Measurements from ENCODE around the gene GLB1L3. TPM values are rescaled to one million over a fixed set of nuclear protein-coding genes. Genes with fewer than 3 reads are reported as not detected.

The GLB1L3 gene, protein sequence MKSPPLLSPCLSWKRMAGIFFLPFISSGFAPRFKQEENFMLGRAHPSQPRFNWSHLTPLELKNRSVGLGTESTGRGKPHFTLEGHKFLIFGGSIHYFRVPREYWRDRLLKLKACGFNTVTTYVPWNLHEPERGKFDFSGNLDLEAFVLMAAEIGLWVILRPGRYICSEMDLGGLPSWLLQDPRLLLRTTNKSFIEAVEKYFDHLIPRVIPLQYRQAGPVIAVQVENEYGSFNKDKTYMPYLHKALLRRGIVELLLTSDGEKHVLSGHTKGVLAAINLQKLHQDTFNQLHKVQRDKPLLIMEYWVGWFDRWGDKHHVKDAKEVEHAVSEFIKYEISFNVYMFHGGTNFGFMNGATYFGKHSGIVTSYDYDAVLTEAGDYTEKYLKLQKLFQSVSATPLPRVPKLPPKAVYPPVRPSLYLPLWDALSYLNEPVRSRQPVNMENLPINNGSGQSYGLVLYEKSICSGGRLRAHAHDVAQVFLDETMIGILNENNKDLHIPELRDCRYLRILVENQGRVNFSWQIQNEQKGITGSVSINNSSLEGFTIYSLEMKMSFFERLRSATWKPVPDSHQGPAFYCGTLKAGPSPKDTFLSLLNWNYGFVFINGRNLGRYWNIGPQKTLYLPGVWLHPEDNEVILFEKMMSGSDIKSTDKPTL
- total RNA-seq (2014; rRNA removed; shearing (Covaris generic)): 0.23 and 0.63 TPM in 2 replicates

DNA sequence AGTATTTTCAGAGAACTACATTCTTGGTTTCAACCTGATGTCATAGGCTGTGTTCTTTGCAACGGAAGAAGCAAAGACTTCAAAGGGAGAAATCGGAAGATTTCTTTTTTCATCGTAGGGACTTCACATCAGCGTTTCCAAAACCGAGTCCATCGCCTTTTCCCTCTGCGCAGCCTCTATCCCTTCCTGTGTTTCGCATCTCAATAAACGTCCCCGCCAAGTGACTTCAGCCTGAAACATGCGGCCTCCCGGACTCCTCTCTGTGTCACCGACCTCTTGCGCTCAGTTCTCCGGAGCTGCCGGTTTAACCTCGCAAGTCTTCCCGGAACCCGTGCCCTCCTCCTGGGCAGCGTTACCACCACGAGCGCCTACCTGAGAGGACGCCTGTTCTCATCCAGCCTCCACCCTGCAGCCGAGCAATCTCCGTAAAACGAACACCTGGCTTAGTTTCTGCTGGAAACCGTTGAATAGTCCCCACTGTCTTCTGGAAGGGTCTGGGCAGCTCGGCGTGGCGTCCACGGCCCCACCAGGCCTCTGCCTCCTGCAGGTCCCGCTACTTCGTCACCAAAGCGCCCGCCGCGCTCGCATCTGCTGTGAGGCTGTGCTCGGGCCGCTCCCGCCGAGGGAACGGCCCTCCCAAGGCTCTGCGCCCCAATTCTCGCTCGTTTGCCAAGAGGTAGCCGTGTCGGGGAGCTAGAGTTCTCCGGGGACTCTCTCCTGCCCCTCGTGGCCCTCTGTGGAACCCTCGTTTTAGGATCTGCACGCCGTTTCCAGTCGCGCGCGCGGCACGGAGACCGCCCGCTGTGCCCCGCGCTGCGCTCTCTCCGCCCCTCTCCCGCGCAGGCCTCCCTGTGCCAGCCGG, at the start of gene GLB1L3:
TSS of gene GLB1L3 (plus strand) at position 846 of the 862 bp plus-strand sequence. CDS start 362 bp downstream, outside the sequence.
- DNase-seq (ENCODE audit: low read depth): peak; percentile 60

DNA sequence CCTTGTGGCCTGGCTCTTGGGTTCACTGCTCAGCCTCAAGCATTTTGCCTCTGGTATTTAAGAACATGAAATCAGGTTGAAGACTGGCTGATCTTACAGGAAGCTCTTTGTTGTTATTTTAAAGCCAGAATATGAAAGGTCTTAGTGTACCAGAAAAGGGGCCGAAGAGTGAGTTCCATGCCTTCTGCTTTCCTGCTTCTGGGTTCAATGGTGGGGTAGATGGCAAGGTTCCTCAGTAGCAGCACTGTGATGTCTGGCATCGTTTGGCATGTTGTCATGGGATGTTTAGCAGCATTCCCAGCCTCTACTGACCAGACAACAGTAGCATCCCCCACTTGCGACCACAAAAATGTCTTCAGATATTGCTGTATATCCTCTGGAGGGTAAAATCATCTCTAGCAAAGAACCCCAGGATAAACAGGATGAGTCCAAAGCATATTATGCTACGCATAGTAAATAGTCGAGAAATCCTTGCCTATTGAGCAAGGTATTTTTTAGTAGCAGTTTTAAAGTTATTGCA, 49.3 kb upstream of the GLB1L3 start:
- DNase-seq (ENCODE audit: low read depth): no peak

GRCh38 chr11:134228625-134229024, 47.6 kb upstream of the GLB1L3 start:
- DNase-seq (ENCODE audit: low read depth): peak; percentile 80

DNA sequence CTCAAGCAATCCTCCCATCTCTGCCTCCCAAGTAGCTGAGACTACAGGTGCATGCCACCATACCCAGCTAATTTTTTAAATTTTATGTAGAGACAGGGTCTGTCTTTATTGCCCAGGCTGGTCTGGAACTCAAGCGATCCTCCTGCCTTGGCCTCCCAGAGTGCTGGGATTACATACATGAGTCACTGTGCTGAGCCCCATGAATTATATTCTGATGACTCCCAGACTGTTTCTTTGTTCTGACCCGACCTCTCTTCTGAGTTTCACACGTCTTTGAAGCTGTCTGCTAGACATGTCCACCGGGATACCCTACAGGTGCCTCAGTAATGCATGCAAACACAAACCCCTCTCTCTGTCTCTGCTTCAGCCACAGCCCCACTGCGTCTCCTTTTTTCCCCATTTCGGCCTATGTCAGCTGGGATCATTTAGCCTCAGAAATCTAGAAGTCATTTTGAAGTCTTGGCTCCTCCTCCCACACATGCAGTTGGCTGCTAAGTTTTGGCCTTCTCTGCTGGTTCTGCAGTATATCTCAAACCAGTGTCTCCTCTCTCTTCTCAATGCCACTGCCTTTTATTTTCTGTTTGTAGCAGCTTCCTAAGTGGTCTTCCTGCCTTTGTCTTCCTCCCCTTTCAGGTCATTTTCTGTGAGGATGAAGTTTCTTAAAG, 46.9 kb upstream of the GLB1L3 start:
- peak; percentile 34 for DNase-seq (ENCODE audit: low read depth)

DNA sequence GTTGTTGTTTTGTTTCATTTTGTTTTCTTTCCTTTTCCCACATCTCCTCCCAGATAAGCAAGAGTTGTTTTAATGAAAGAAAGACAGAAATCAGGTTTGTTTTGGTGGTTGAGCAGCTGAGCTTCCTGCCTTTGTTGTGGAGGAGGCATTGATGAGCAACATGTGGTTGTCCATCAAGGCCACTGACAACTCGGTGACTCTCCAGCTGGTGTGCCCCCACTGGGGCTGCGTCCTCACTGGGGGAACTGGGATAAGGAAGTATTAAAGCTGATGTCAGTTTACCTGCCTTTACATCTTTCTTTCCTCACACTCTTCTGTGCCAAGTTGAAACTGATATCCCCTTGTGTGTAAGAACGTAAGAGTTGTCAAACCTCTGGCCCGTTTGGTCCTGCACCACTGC, 45.8 kb upstream of the GLB1L3 start:
- DNase-seq (ENCODE audit: low read depth): no peak

GRCh38 chr11:134231958-134232659, 44.1 kb upstream of the GLB1L3 start:
- DNase-seq (ENCODE audit: low read depth): no peak

- no peak for DNase-seq (ENCODE audit: low read depth)
Observed at GRCh38 chr11:134233729-134234179, 42.4 kb upstream of the GLB1L3 start.

DNA sequence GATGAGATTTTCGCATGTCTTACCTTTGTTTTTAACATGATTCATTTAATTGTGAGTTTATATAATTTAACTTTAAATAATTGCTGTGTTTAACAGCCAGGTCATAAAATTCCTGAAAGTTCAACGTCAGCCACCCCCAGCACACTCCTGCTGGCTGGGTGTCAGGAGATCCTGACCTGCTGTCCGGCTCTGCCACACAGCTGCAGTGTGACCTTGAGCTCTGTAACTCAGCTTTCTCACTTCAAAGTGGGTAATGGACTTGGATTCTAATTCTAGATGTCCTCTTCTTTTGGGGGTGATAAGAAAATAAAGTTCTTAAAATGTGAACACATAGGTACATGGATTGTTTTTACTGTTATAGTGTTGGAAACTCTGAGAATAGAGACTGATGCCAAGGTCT, 40.8 kb upstream of the GLB1L3 start:
- no peak for DNase-seq (ENCODE audit: low read depth)

DNA sequence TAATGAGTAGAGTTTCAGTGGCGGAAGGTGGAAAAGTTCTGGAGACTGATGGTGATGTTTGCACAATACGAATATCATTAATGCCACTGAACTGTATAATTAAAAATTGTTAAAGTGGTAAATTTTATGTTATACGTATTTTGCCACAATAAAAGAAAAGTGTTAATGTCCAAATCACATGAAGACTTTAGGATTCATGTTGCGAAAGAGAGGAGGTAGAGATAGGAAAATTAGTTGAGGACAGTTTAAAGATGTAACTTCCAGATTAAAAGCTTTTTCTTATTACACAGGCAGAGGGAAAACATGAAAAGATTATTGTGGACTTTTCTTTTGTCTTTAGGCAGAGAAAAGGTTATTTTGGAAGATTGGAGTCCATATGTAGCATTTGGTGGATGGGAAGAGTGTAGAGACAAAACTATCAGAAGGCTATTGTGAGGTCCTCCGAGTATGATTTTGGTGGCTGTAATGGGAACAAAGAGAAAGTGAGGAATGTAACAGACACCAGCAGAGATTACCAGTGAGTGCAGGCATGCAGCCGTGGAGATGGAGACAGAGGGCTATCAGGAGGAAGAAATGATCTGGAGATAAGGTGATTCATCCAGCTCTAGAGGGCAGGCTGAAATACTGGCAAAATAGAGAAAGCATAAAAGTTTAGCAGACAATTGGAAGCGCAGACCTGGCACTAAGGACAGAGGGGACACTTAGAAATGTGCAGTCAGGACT, 39.2 kb upstream of the GLB1L3 start:
- no peak for DNase-seq (ENCODE audit: low read depth)

- DNase-seq (ENCODE audit: low read depth): no peak
Observed at GRCh38 chr11:134237557-134237922, 38.6 kb upstream of the GLB1L3 start.

- no peak for DNase-seq (ENCODE audit: low read depth)
Observed at GRCh38 chr11:134238956-134239355, 37.2 kb upstream of the GLB1L3 start.

DNA sequence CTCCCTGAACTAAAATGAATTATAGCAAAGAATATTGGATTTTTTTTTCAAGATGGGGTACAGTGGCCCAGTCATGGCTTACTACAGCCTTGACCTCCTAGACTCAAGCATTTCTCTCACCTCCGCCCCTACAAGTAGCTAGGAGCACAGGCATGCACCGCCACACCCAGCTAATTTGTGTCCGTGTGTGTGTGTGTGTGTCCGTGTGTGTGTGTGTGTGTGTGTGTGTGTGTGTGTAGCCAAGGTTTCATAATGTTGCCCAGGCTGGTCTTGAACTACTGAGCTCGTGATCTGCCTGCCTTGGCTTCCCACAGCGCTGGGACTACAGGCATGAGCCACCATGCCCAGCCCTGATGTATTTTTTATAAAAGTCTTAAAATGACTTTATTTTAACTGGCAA, 35.6 kb upstream of the GLB1L3 start:
- DNase-seq (ENCODE audit: low read depth): no peak

GRCh38 chr11:134242376-134242775, 33.8 kb upstream of the GLB1L3 start:
- no peak for DNase-seq (ENCODE audit: low read depth)

DNA sequence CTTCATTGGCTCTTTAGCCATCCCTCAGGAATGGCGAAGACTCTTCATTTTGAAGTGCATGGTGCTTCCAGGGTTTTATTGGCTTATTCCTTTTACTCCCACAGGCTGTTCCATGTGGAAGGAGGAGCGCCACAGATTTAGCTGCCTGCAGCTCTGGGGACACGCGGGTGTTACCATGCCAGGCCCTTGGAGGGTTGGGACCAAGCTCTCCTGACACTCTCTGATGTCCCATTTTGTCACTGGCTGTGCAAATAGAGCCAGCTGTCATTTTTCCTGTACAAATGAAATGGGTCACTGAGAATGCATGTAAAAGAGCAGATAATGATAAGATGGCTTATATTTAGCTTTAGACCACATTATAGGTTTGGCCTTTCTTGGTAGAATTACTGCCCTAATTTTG, 32.3 kb upstream of the GLB1L3 start:
- no peak for DNase-seq (ENCODE audit: low read depth)

DNA sequence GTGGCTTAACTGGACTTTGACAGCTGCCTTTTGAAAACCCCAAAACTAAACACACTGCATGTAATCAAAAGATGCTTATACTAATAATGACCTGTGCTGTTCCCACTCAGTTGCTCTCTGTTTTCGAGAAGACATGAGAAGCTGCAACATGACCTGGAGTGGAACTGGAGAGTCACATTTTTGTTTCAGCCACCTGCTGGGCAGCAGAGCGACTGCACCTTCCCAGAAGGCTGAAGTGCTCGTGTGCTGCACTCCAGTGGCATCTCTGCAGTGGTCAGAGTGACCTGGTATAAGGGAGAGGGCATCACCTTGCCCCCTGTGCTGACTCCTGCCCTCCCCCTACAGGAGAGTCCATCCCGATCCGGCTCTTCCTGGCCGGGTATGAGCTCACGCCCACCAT, 31.6 kb upstream of the GLB1L3 start:
- DNase-seq (ENCODE audit: low read depth): no peak

GRCh38 chr11:134245434-134245833, 30.7 kb upstream of the GLB1L3 start:
- no peak for DNase-seq (ENCODE audit: low read depth)

GRCh38 chr11:134246100-134246499, 30.1 kb upstream of the GLB1L3 start:
- DNase-seq (ENCODE audit: low read depth): no peak

GRCh38 chr11:134246678-134247077, 29.5 kb upstream of the GLB1L3 start:
- DNase-seq (ENCODE audit: low read depth): no peak

DNA sequence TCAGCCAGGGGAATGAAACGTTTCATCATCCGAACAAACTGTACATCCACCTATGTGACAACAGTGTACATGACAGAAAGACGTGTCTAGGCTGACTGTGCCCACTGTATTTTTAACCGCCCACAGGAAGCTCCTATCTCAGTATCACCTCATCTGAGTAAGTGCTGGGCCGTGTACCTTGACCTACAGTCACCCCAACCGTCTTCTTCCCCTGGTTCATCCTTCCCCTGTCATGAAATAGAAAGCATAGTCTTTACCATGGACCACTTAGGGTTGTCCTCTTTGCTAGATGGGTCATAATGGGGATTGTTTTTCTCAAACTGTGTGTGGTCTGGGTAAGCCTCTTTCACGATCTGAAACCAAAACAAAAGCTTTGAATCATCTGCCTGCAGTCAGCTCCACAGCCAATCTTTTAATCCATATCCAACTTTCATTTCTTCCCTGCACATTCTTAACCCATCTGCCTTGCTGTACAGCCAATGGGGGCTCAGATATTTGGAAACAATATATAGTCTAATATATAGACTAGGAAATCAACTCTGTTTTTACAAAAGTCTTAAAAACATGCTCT, 27.2 kb upstream of the GLB1L3 start:
- DNase-seq (ENCODE audit: low read depth): no peak

DNA sequence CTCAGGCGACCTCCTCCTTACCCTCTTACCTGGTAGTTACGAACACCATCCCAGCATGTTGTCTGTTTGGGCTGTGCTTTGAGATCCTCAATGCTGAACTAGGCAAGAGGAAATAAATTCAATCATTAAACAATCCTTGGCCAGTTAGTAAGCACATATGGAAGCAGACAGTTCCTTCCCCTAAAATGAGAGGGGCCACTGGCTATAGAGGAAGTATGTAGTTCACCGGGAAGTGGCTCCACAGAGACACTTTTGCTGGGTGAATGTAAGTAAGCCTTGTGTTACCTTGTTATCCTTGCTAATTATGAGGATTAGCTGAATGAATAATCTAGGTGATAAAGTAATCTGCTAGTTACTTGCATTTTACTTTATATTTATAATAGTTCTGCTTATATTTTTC, 25.9 kb upstream of the GLB1L3 start:
- no peak for DNase-seq (ENCODE audit: low read depth)
